Stomach (tissue), 9 donors: ENCODE results near the gene ZNF770. TPM values are rescaled to one million over a fixed set of nuclear protein-coding genes. Genes with fewer than 3 reads are reported as not detected.

Experiments used
- DNase-seq, 2 donors: peaks; one replicate each; pipeline versions ENCODE4 v3.0.0 to v3.0.0-alpha.2; 2013 to 2019
- H3K27ac ChIP-seq, 5 donors: fragments of 200-600 bp in 4 of 5; sonication (generic) in 4 of 5; one replicate each; pipeline ENCODE4 v1.5.1; 2013 to 2019; ENCODE audit warnings: mild to moderate bottlenecking in 1 of 5, moderate library complexity in 1 of 5
- H3K27me3 ChIP-seq, 3 donors: fragments of 200-600 bp; sonication (generic); one replicate each; pipeline ENCODE4 v1.5.1; 2017 to 2019; ENCODE audit warnings: mixed run types in 1 of 3
- H3K36me3 ChIP-seq, 4 donors: fragments of 200-600 bp; sonication (generic); 1 replicate in 3 of 4; 2 replicates in 1 of 4; pipeline ENCODE4 v1.5.1; 2016 to 2019
- H3K4me1 ChIP-seq, 4 donors: fragments of 200-600 bp; sonication (generic); one replicate each; pipeline ENCODE4 v1.5.1; 2016 to 2019
- H3K4me3 ChIP-seq, 4 donors: fragments of 200-600 bp; sonication (generic) in 3 of 4; one replicate each; pipeline ENCODE4 v1.5.1; 2016 to 2019; ENCODE audit warnings: mild to moderate bottlenecking in 1 of 4
- H3K9me3 ChIP-seq, 4 donors: fragments of 200-600 bp; sonication (generic); one replicate each; pipeline ENCODE4 v1.5.1; 2016 to 2019
- CTCF ChIP-seq, 7 experiments: fragments of 450-650 bp in 4 of 7; fragments of 200-600 bp in 3 of 7; sonication (generic) in 3 of 7; IDR thresholded peaks; one replicate each; pipeline ENCODE4 v1.5.1; 2016 to 2019; ENCODE audit warnings: antibody characterized with exemption in 7 of 7, control low read depth in 2 of 7, mild to moderate bottlenecking in 1 of 7
- EP300 ChIP-seq: sonication (generic); formaldehyde crosslinking; IDR thresholded peaks from one replicate; pipeline ENCODE4 v1.6.1; 2017; ENCODE audit warnings: antibody characterized with exemption
- POLR2A ChIP-seq, 4 donors: fragments of 450-650 bp; IDR thresholded peaks; one replicate each; pipeline ENCODE4 v1.6.1; 2016; ENCODE audit warnings: antibody characterized with exemption in 4 of 4, control low read depth in 2 of 4, mild to moderate bottlenecking in 1 of 4, moderate library complexity in 1 of 4
- POLR2AphosphoS5 ChIP-seq, 3 donors: sonication (generic); formaldehyde crosslinking; IDR thresholded peaks; one replicate each; pipeline ENCODE4 v1.6.1; 2016; ENCODE audit warnings: antibody characterized with exemption in 3 of 3
- WGBS, 5 donors: extraction: QIAGEN DNeasy Blood & Tissue Kit in 3 of 5; methylation state at CpG; one replicate each; pipeline versions ENCODE4 v1.1.5 to v1.1.7; 2013 to 2018; 5-methylcytosine and 5-hydroxymethylcytosine counted together
- intact Hi-C: fragments of 100-400 bp; cut with DNase I; formaldehyde crosslinking; loops from one replicate; pipeline ENCODE4 v1.15.1; 2023; ENCODE audit warnings: low total_unique reads
- polyA plus RNA-seq, 3 donors: library from polyadenylated mRNA; stranded (reverse); fragments of 200-250 nt; gene quantifications; one replicate each; pipeline ENCODE4 v1.2.3, GENCODE V29; 2013
- total RNA-seq, 5 donors: library from RNA; depleted of rRNA; stranded (reverse); fragments of >200 nt; gene quantifications; one replicate each; pipeline versions ENCODE4 v1.1.0 to v1.2.3, GENCODE V29; 2014 to 2016
- donor health status: healthy with polysubstance abuse.
- donor health status: Bipolar disorder and iron deficiency.
- donor health status: healthy.

ZNF770 gene
- total and polyA plus RNA-seq, 8 donors: 5.3 to 50.9 (median 8.4) TPM

GRCh38 chr15:34994925-34995324, 6.8 kb upstream of the ZNF770 start:
- peaks cover 0 to 8% (median 0%) of the 10 kb centered on the region in 3 donors for H3K27me3 ChIP-seq
- no peak for DNase-seq
- TF ChIP-seq POLR2AphosphoS5 (IDR thresholded peaks at IDR 0.05) (no peak), POLR2A (IDR thresholded peaks at IDR 0.05) (no peak), CTCF (IDR thresholded peaks at IDR 0.05) (no peak), EP300 (no peak)
- H3K9me3 ChIP-seq: no peaks in the 10 kb centered on the region
- H3K27ac ChIP-seq: no peak overlapping the region
- no peaks in the 10 kb centered on the region for H3K4me1 ChIP-seq
- H3K4me3 ChIP-seq: no peak overlapping the region
- 63 to 75% (median 71%) methylated on average over 1 of the region's 1 CpG for WGBS, 5 donors
- intact Hi-C loops: no loop called here
- H3K36me3 ChIP-seq: no peaks in the 10 kb centered on the region

GRCh38 chr15:34993877-34994276, 5.8 kb upstream of the ZNF770 start:
- Histone ChIP-seq H3K36me3 (no peaks in the 10 kb centered on the region), H3K9me3 (no peaks in the 10 kb centered on the region), H3K27me3 (peaks cover 0 to 8% (median 0%) of the 10 kb centered on the region in 3 donors), H3K27ac (no peak overlapping the region), H3K4me1 (peaks cover 0 to 6% (median 5%) of the 10 kb centered on the region in 4 donors), H3K4me3 (no peak overlapping the region)
- TF ChIP-seq CTCF (IDR thresholded peaks at IDR 0.05): no peak
- TF ChIP-seq POLR2AphosphoS5 (IDR thresholded peaks at IDR 0.05): no peak
- no peak for TF ChIP-seq POLR2A (IDR thresholded peaks at IDR 0.05)
- no peak for TF ChIP-seq EP300
- no peak for DNase-seq
- 74 to 89% (median 78%) methylated on average over 4 of the region's 4 CpGs for WGBS, 5 donors
- intact Hi-C loops: no loop called here

- 70 to 81% (median 78%) methylated on average over 6 of the region's 6 CpGs for WGBS, 5 donors
- TF ChIP-seq POLR2AphosphoS5 (IDR thresholded peaks at IDR 0.05): no peak
- no peak for TF ChIP-seq EP300
- TF ChIP-seq CTCF (IDR thresholded peaks at IDR 0.05): no peak
- TF ChIP-seq POLR2A (IDR thresholded peaks at IDR 0.05): no peak
- peaks cover 0 to 7% (median 6%) of the 10 kb centered on the region in 4 donors for H3K4me1 ChIP-seq
- no peak for DNase-seq
- no peaks in the 10 kb centered on the region for H3K36me3 ChIP-seq
- intact Hi-C loops: no loop called here
- no peak overlapping the region for H3K4me3 ChIP-seq
- peaks cover 0 to 8% (median 0%) of the 10 kb centered on the region in 3 donors for H3K27me3 ChIP-seq
- no peak overlapping the region for H3K27ac ChIP-seq
- no peaks in the 10 kb centered on the region for H3K9me3 ChIP-seq
Observed at GRCh38 chr15:34993412-34993811, 5.3 kb upstream of the ZNF770 start.

GRCh38 chr15:34987609-34988026, 469 bp downstream of the ZNF770 start:
- Histone ChIP-seq H3K4me3 (peak overlapping the region; percentile 80 to 89 (median 82)), H3K4me1 (peaks cover 16 to 46% (median 37%) of the 10 kb centered on the region in 4 donors), H3K27ac (peak overlapping the region; percentile 94 to 100 (median 96)), H3K9me3 (no peaks in the 10 kb centered on the region), H3K36me3 (peaks cover 0 to 21% (median 18%) of the 10 kb centered on the region in 4 donors), H3K27me3 (no peaks in the 10 kb centered on the region)
- WGBS, 5 donors: 0 to 1% (median 0%) methylated on average over 16 of the region's 16 CpGs
- DNase-seq: no peak
- intact Hi-C loops: no loop called here
- no peak for TF ChIP-seq POLR2A (IDR thresholded peaks at IDR 0.05)
- no peak for TF ChIP-seq EP300
- no peak for TF ChIP-seq CTCF (IDR thresholded peaks at IDR 0.05)
- TF ChIP-seq POLR2AphosphoS5 (IDR thresholded peaks at IDR 0.05): no peak
